KBM-7 (cell line): ENCODE data around the gene PFN4.
"Not testable (repeated sequence)": the region's sequence is repeated elsewhere in the genome, so short reads cannot be mapped to it uniquely, and the experiment has no call there.

Source experiments
- DNase-seq: peaks from one replicate; pipeline ENCODE4 v3.0.0-alpha.2; 2015
- in situ Hi-C: fragments of 300-500 bp; cut with MboI; formaldehyde crosslinking; loops from 2 replicates; pipeline ENCODE4 v1.14.3; 2020; ENCODE audit warnings: low sequenced_read_pairs, low pct_unique_long_range_greater_than_20kb, mixed read lengths

Gene PFN4

GRCh38 chr2:24117902-24118301, 5.2 kb downstream of the PFN4 start:
- in situ Hi-C loops, result no loop called here

GRCh38 chr2:24115057-24115456, 8.1 kb downstream of the PFN4 start:
- DNase-seq, result no peak
- in situ Hi-C loops, result no loop called here

More at GRCh38 chr2:24117902-24118301, 5.2 kb downstream of the PFN4 start:
- no peak for DNase-seq

- DNase-seq, result no peak
- in situ Hi-C loops, result no loop called here
These were observed 11.7 kb downstream of the PFN4 start for GRCh38 chr2:24111407-24111901.

- no peak for DNase-seq
- in situ Hi-C loops, result no loop called here
These were observed 12.4 kb downstream of the PFN4 start for GRCh38 chr2:24110660-24111303.

GRCh38 chr2:24109431-24109830, 13.7 kb downstream of the PFN4 start:
- DNase-seq, in situ Hi-C loops: not testable (repeated sequence)

GRCh38 chr2:24107336-24107735, 15.8 kb downstream of the PFN4 start:
- in situ Hi-C loops, result no loop called here

GRCh38 chr2:24106786-24107185, 16.3 kb downstream of the PFN4 start:
- in situ Hi-C loops, result no loop called here
- DNase-seq, result no peak

More at GRCh38 chr2:24107336-24107735, 15.8 kb downstream of the PFN4 start:
- DNase-seq, result no peak

- in situ Hi-C loops, result no loop called here
- no peak for DNase-seq
These were observed 17.3 kb downstream of the PFN4 start for GRCh38 chr2:24105816-24106215.

- in situ Hi-C loops, result no loop called here
These were observed 18.2 kb downstream of the PFN4 start for GRCh38 chr2:24104906-24105305.

GRCh38 chr2:24104110-24104650, 19.0 kb downstream of the PFN4 start:
- in situ Hi-C loops, result no loop called here
- no peak for DNase-seq

More at GRCh38 chr2:24104906-24105305, 18.2 kb downstream of the PFN4 start:
- DNase-seq, result no peak

GRCh38 chr2:24102677-24103076, 20.5 kb downstream of the PFN4 start:
- in situ Hi-C loops, result no loop called here
- no peak for DNase-seq

GRCh38 chr2:24101992-24102391, 21.1 kb downstream of the PFN4 start:
- DNase-seq, result no peak
- in situ Hi-C loops, result no loop called here

- DNase-seq, in situ Hi-C loops: not testable (repeated sequence)
These were observed 22.4 kb downstream of the PFN4 start for GRCh38 chr2:24100732-24101131.

GRCh38 chr2:24095171-24095677, 27.9 kb downstream of the PFN4 start:
- in situ Hi-C loops, result not testable (repeated sequence)

GRCh38 chr2:24093270-24093669, 29.9 kb downstream of the PFN4 start:
- DNase-seq, in situ Hi-C loops: not testable (repeated sequence)

More at GRCh38 chr2:24095171-24095677, 27.9 kb downstream of the PFN4 start:
- not testable (repeated sequence) for DNase-seq

- in situ Hi-C loops, result no loop called here
- no peak for DNase-seq
These were observed 34.2 kb downstream of the PFN4 start for GRCh38 chr2:24088821-24089359.

GRCh38 chr2:24087032-24087431, 36.1 kb downstream of the PFN4 start:
- in situ Hi-C loops, result no loop called here
- no peak for DNase-seq

- no peak for DNase-seq
- in situ Hi-C loops, result no loop called here
These were observed 36.9 kb downstream of the PFN4 start for GRCh38 chr2:24086241-24086640.

GRCh38 chr2:24085200-24085489, 38.0 kb downstream of the PFN4 start:
- no peak for DNase-seq
- in situ Hi-C loops, result no loop called here

- DNase-seq, result peak; percentile 94
- in situ Hi-C loops, result no loop called here
These were observed 38.5 kb downstream of the PFN4 start, which contains the start of gene TP53I3 for GRCh38 chr2:24084386-24085199. TSS of gene TP53I3 (minus strand) at chr2:24084834. CDS start at chr2:24084326, 508 bp downstream.
